Measurements from ENCODE around the gene AMT. TPM values are rescaled to one million over a fixed set of nuclear protein-coding genes. Genes with fewer than 3 reads are reported as not detected.

Gene AMT
- total and polyA plus RNA-seq, 4 donors: 3.8 to 12.4 (median 8.8) TPM

- 96 to 97% methylated on average over 6 of the region's 6 CpGs for WGBS, 2 donors
- Histone ChIP-seq H3K4me3 (no peak overlapping the region), H3K9me3 (ENCODE audit: control insufficient read depth in 4 of 4, insufficient read depth in 3 of 4, low read length in 3 of 4) (no peaks in the 10 kb centered on the region)
Observed at GRCh38 chr3:49424816-49425215, 2.5 kb upstream of the AMT start.

GRCh38 chr3:49421890-49422378 lies 339 bp downstream of the AMT start:
- no peak for TF ChIP-seq CTCF (IDR thresholded peaks at IDR 0.05; ENCODE audit: control extremely low read depth, extremely low read depth)
- ATAC-seq (ENCODE audit: insufficient read depth, low FRiP score): no peak
- peak overlapping the region; percentile 4 to 26 for H3K9ac ChIP-seq (ENCODE audit: insufficient read depth in 1 of 2, low read length in 2 of 2)
- H3K9me3 ChIP-seq (ENCODE audit: control insufficient read depth in 4 of 4, insufficient read depth in 3 of 4, low read length in 3 of 4): no peaks in the 10 kb centered on the region
- peak overlapping the region in 1 of 2 donors; percentile 9 for H3K27ac ChIP-seq (ENCODE audit: low read depth in 1 of 2, low read length in 1 of 2)
- 24 to 44% methylated on average over 14 of the region's 14 CpGs for WGBS, 2 donors
- H3K36me3 ChIP-seq (ENCODE audit: control insufficient read depth in 4 of 4, insufficient read depth in 4 of 4, low read length in 4 of 4): peaks cover 0 to 37% (median 18%) of the 10 kb centered on the region in 4 donors
- peaks cover 0 to 13% (median 5%) of the 10 kb centered on the region in 5 donors for H3K4me1 ChIP-seq (ENCODE audit: control insufficient read depth in 5 of 5, insufficient read depth in 5 of 5, low read length in 5 of 5)
- no peaks in the 10 kb centered on the region for H3K27me3 ChIP-seq (ENCODE audit: control insufficient read depth in 3 of 3, insufficient read depth in 3 of 3, low read length in 2 of 3)
- H3K4me3 ChIP-seq: no peak overlapping the region
- no peak for DNase-seq

More at GRCh38 chr3:49424816-49425215, 2.5 kb upstream of the AMT start:
- ATAC-seq (ENCODE audit: insufficient read depth, low FRiP score): no peak
- Histone ChIP-seq H3K27me3 (ENCODE audit: control insufficient read depth in 3 of 3, insufficient read depth in 3 of 3, low read length in 2 of 3) (no peaks in the 10 kb centered on the region), H3K27ac (ENCODE audit: low read depth in 1 of 2, low read length in 1 of 2) (no peak overlapping the region), H3K4me1 (ENCODE audit: control insufficient read depth in 5 of 5, insufficient read depth in 5 of 5, low read length in 5 of 5) (peaks cover 0 to 13% (median 4%) of the 10 kb centered on the region in 5 donors), H3K36me3 (ENCODE audit: control insufficient read depth in 4 of 4, insufficient read depth in 4 of 4, low read length in 4 of 4) (peaks cover 0 to 25% (median 14%) of the 10 kb centered on the region in 4 donors), H3K9ac (ENCODE audit: insufficient read depth in 1 of 2, low read length in 2 of 2) (no peak overlapping the region)
- DNase-seq: no peak
- no peak for TF ChIP-seq CTCF (IDR thresholded peaks at IDR 0.05; ENCODE audit: control extremely low read depth, extremely low read depth)

GRCh38 chr3:49417516-49418120 lies 4.7 kb downstream of the AMT start:
- no peak overlapping the region for H3K4me3 ChIP-seq
- no peak for DNase-seq
- H3K36me3 ChIP-seq (ENCODE audit: control insufficient read depth in 4 of 4, insufficient read depth in 4 of 4, low read length in 4 of 4): peaks cover 0 to 18% (median 7%) of the 10 kb centered on the region in 4 donors
- no peak overlapping the region for H3K9ac ChIP-seq (ENCODE audit: insufficient read depth in 1 of 2, low read length in 2 of 2)
- WGBS, 2 donors: 90 to 94% methylated on average over 13 of the region's 13 CpGs
- no peak for TF ChIP-seq CTCF (IDR thresholded peaks at IDR 0.05; ENCODE audit: control extremely low read depth, extremely low read depth)
- H3K27me3 ChIP-seq (ENCODE audit: control insufficient read depth in 3 of 3, insufficient read depth in 3 of 3, low read length in 2 of 3): no peaks in the 10 kb centered on the region
- H3K27ac ChIP-seq (ENCODE audit: low read depth in 1 of 2, low read length in 1 of 2): peak overlapping the region; percentile 2 to 12
- no peaks in the 10 kb centered on the region for H3K9me3 ChIP-seq (ENCODE audit: control insufficient read depth in 4 of 4, insufficient read depth in 3 of 4, low read length in 3 of 4)
- H3K4me1 ChIP-seq (ENCODE audit: control insufficient read depth in 5 of 5, insufficient read depth in 5 of 5, low read length in 5 of 5): peaks cover 7 to 21% (median 17%) of the 10 kb centered on the region in 5 donors
- ATAC-seq (ENCODE audit: insufficient read depth, low FRiP score): no peak
